Measurements from ENCODE around the gene TNFRSF12A. TPM values are rescaled to one million over a fixed set of nuclear protein-coding genes. Genes with fewer than 3 reads are reported as not detected.

The TNFRSF12A gene
- total and polyA plus RNA-seq, 2 of the 13 experiments (the other 11 are each of a cell fraction or from before 2014, with no cell fraction given), result 61.9 to 66.0 TPM

- TF ChIP-seq ZNF710 (CRISPR knock-in tag; IDR thresholded peaks at IDR 0.05; ENCODE audit: borderline replicate concordance) (no peak), IRF9 (CRISPR knock-in tag; IDR thresholded peaks at IDR 0.05; ENCODE audit: borderline replicate concordance) (no peak), KLF15 (CRISPR knock-in tag; IDR thresholded peaks at IDR 0.05; ENCODE audit: borderline replicate concordance) (no peak), ZBTB8A (CRISPR knock-in tag; IDR thresholded peaks at IDR 0.05; ENCODE audit: borderline replicate concordance, low read depth) (no peak), ZNF407 (CRISPR knock-in tag; IDR thresholded peaks at IDR 0.05; ENCODE audit: not compliant biosample characterization) (peak; percentile 5), U2AF1 (optimal IDR thresholded peaks at IDR 0.05; ENCODE audit: low read depth, low read length) (no peak), DZIP1 (CRISPR knock-in tag; IDR thresholded peaks at IDR 0.05) (0 out of 2 replicates have a peak, but pooled peaks have one; percentile 32), FOXO4 (CRISPR knock-in tag; conservative IDR thresholded peaks at IDR 0.05) (no peak), TMF1 (CRISPR knock-in tag; IDR thresholded peaks at IDR 0.05; ENCODE audit: low read depth) (0 out of 2 replicates have a peak, but pooled peaks have one; percentile 13), THAP11 (CRISPR knock-in tag; IDR thresholded peaks at IDR 0.05) (no peak), ATF1 (CRISPR knock-in tag; IDR thresholded peaks at IDR 0.05) (no peak), ZFX (CRISPR knock-in tag; IDR thresholded peaks at IDR 0.05; ENCODE audit: low read depth) (peak; percentile 23; the same call in 1 of the 2 replicates)
These were observed 40.4 kb upstream of the TNFRSF12A start (continued) for GRCh38 chr16:2979669-2980226.

Measured in HepG2 (cell line).